H1 (cell line): ENCODE measurements around the gene CNNM1. TPM values are rescaled to one million over a fixed set of nuclear protein-coding genes. Genes with fewer than 3 reads are reported as not detected.

Source experiments
- CTCF ChIA-PET: fragments of 300-600 bp; sonication (Branson Sonifier 250); formaldehyde crosslinking; loops from one replicate; lab custom pipeline; 2021; ENCODE audit not compliant: partially characterized antibody; lab: Charles Lee
- POLR2A ChIA-PET: fragments of 300-600 bp; sonication (Branson Sonifier 250); formaldehyde crosslinking; loops from one replicate; lab custom pipeline; 2021; ENCODE audit warnings: inconsistent platforms; ENCODE audit not compliant: partially characterized antibody; lab: Charles Lee
- DNase-seq, 2 experiments: peaks; one replicate each; pipeline versions ENCODE4 v3.0.0 to v3.0.0-alpha.2; 2010 to 2022; ENCODE audit warnings: low spot score in 2 of 2, low read depth in 1 of 2, mixed read lengths in 1 of 2
- FAIRE-seq: peaks from 2 replicates; lab custom pipeline; 2011; peaks lifted over from hg19 to GRCh38; lab: Jason Lieb, UNC
- H2AFZ ChIP-seq: 2 replicates; pipeline ENCODE4 v1.8.1; 2012; ENCODE audit warnings: low read length, inconsistent platforms
- H2AK5ac ChIP-seq: 2 replicates; pipeline ENCODE4 v1.6.1; 2013; ENCODE audit warnings: low read depth, low read length
- H2BK120ac ChIP-seq: replicated peaks from 2 replicates; pipeline ENCODE3; 2013; ENCODE audit warnings: low read depth, low read length, inconsistent platforms
- H2BK12ac ChIP-seq: 2 replicates; pipeline ENCODE4 v1.6.1; 2013; ENCODE audit warnings: low read depth, low read length
- H2BK15ac ChIP-seq: 2 replicates; pipeline ENCODE4 v1.6.1; 2013; ENCODE audit warnings: low read length
- H2BK20ac ChIP-seq: 2 replicates; pipeline ENCODE4 v1.6.1; 2013; ENCODE audit warnings: low read length
- H2BK5ac ChIP-seq: 2 replicates; pipeline ENCODE4 v1.6.1; 2013; ENCODE audit warnings: low read depth, low read length
- H3K14ac ChIP-seq: 2 replicates; pipeline ENCODE4 v1.6.1; 2013; ENCODE audit warnings: inconsistent platforms; ENCODE audit not compliant: insufficient read length
- H3K18ac ChIP-seq: 2 replicates; pipeline ENCODE4 v1.6.1; 2013; ENCODE audit warnings: low read length; ENCODE audit errors: extremely low read depth
- H3K23ac ChIP-seq: 2 replicates; pipeline ENCODE4 v1.6.1; 2013; ENCODE audit warnings: inconsistent platforms; ENCODE audit not compliant: insufficient read length
- H3K23me2 ChIP-seq: 2 replicates; pipeline ENCODE4 v1.6.1; 2013; ENCODE audit warnings: low read depth, low read length
- H3K27ac ChIP-seq: 2 replicates; pipeline ENCODE4 v1.6.1; 2011; ENCODE audit warnings: low read depth, low read length, inconsistent platforms
- H3K27me3 ChIP-seq, 4 experiments: replicated peaks in 1 of 4; 1 replicate in 1 of 4; 2 replicates in 3 of 4; pipeline versions ENCODE4 v1.6.1 to v1.8.1; 2011 to 2013; ENCODE audit warnings: low read length in 3 of 4, mild to moderate bottlenecking in 3 of 4, inconsistent platforms in 2 of 4, mixed read lengths in 2 of 4, moderate library complexity in 1 of 4; ENCODE audit not compliant: control insufficient read depth in 3 of 4, insufficient read depth in 3 of 4; ENCODE audit errors: extremely low read depth in 1 of 4
- H3K36me3 ChIP-seq, 4 experiments: 2 replicates each; pipeline versions ENCODE4 v1.6.1 to v1.8.1; 2011 to 2013; ENCODE audit warnings: mild to moderate bottlenecking in 4 of 4, low read length in 3 of 4, moderate library complexity in 2 of 4, control low read depth in 1 of 4, inconsistent platforms in 1 of 4; ENCODE audit not compliant: insufficient read depth in 4 of 4, control insufficient read depth in 2 of 4
- H3K4ac ChIP-seq: replicated peaks from 2 replicates; pipeline ENCODE3; 2013; ENCODE audit warnings: low read length, low read depth, mixed read lengths, inconsistent platforms; ENCODE audit not compliant: insufficient read length
- H3K4me1 ChIP-seq, 4 experiments: replicated peaks in 1 of 4; 1 replicate in 1 of 4; 2 replicates in 3 of 4; pipeline versions ENCODE4 v1.6.1 to v1.8.1; 2011 to 2013; ENCODE audit warnings: low read length in 3 of 4, inconsistent platforms in 2 of 4, mixed read lengths in 1 of 4; ENCODE audit not compliant: insufficient read depth in 4 of 4, control insufficient read depth in 3 of 4
- H3K4me2 ChIP-seq, 2 experiments: 2 replicates each; pipeline versions ENCODE4 v1.6.1 to v1.8.1; 2011 to 2013; ENCODE audit warnings: low read depth in 2 of 2, low read length in 2 of 2, control low read depth in 1 of 2, inconsistent platforms in 1 of 2, mild to moderate bottlenecking in 1 of 2; ENCODE audit not compliant: insufficient read depth in 1 of 2
- H3K4me3 ChIP-seq, 4 experiments: fragments of 200-600, 300-600 bp in 1 of 4; sonication (generic), shearing (Covaris generic), sonication (Bioruptor Twin) in 1 of 4; 2 replicates each; pipeline versions ENCODE4 v1.5.1 to v1.8.1; 2011 to 2016; ENCODE audit warnings: low read length in 4 of 4, low read depth in 3 of 4, control low read depth in 2 of 4, inconsistent platforms in 2 of 4, mild to moderate bottlenecking in 2 of 4, mixed read lengths in 1 of 4, moderate library complexity in 1 of 4; ENCODE audit not compliant: insufficient read depth in 2 of 4; ENCODE audit errors: extremely low read depth in 1 of 4
- H3K56ac ChIP-seq: replicated peaks from 2 replicates; pipeline ENCODE3; 2013; ENCODE audit warnings: low read depth, mild to moderate bottlenecking, mixed read lengths, low read length, inconsistent platforms; ENCODE audit not compliant: insufficient read length
- H3K79me1 ChIP-seq: 2 replicates; pipeline ENCODE4 v1.6.1; 2013; ENCODE audit warnings: low read depth, low read length, control low read depth
- H3K79me2 ChIP-seq, 2 experiments: 2 replicates each; pipeline versions ENCODE4 v1.6.1 to v1.8.1; 2012 to 2013; ENCODE audit warnings: low read length in 2 of 2, mild to moderate bottlenecking in 2 of 2, inconsistent platforms in 1 of 2; ENCODE audit not compliant: insufficient read depth in 2 of 2, control insufficient read depth in 1 of 2
- H3K9ac ChIP-seq, 4 experiments: replicated peaks in 1 of 4; 1 replicate in 1 of 4; 2 replicates in 3 of 4; pipeline versions ENCODE4 v1.6.1 to v1.8.1; 2011 to 2013; ENCODE audit warnings: low read depth in 3 of 4, low read length in 3 of 4, control low read depth in 2 of 4, mild to moderate bottlenecking in 2 of 4, moderate library complexity in 2 of 4, inconsistent platforms in 1 of 4; ENCODE audit errors: extremely low read depth in 1 of 4
- H3K9me3 ChIP-seq, 2 experiments: 2 replicates each; pipeline versions ENCODE4 v1.6.1 to v1.8.1; 2012 to 2013; ENCODE audit warnings: mild to moderate bottlenecking in 2 of 2, moderate library complexity in 2 of 2, control low read depth in 1 of 2, inconsistent platforms in 1 of 2, low read depth in 1 of 2, low read length in 1 of 2, mixed read lengths in 1 of 2; ENCODE audit not compliant: insufficient read depth in 2 of 2
- H4K20me1 ChIP-seq, 2 experiments: replicated peaks in 1 of 2; 2 replicates each; pipeline versions ENCODE3 to v1.8.1; 2011 to 2013; ENCODE audit warnings: inconsistent platforms in 2 of 2, low read length in 2 of 2, mild to moderate bottlenecking in 1 of 2; ENCODE audit not compliant: insufficient read depth in 2 of 2, control insufficient read depth in 1 of 2
- H4K5ac ChIP-seq: 2 replicates; pipeline ENCODE4 v1.6.1; 2013; ENCODE audit warnings: low read length, low read depth, mixed read lengths, inconsistent platforms; ENCODE audit not compliant: insufficient read length
- H4K8ac ChIP-seq: 2 replicates; pipeline ENCODE4 v1.8.0; 2013; ENCODE audit warnings: mild to moderate bottlenecking, moderate library complexity, low read length, inconsistent platforms; ENCODE audit not compliant: insufficient read depth; ENCODE audit errors: extremely low read depth
- H4K91ac ChIP-seq: replicated peaks from 2 replicates; pipeline ENCODE3; 2013; ENCODE audit warnings: low read length, mixed read lengths, inconsistent platforms; ENCODE audit not compliant: insufficient read length
- EGR1 ChIP-seq: IDR thresholded peaks from 2 replicates; pipeline ENCODE4 v1.6.1; 2011; ENCODE audit warnings: low read depth, low read length, borderline replicate concordance
- POLR2AphosphoS5 ChIP-seq: IDR thresholded peaks from 2 replicates; pipeline ENCODE4 v1.6.1; 2011; ENCODE audit warnings: low read depth, low read length
- SIN3A ChIP-seq, 2 experiments: IDR thresholded peaks in 1 of 2; conservative IDR thresholded peaks in 1 of 2; 2 replicates each; pipeline ENCODE4 v1.6.1; 2011 to 2012; ENCODE audit warnings: low read length in 2 of 2, improper control_type of control experiment in 1 of 2, low read depth in 1 of 2, mild to moderate bottlenecking in 1 of 2
- SP4 ChIP-seq: IDR thresholded peaks from 2 replicates; pipeline ENCODE4 v1.6.1; 2012; ENCODE audit warnings: low read length, inconsistent platforms
- SUZ12 ChIP-seq: fragments of 200-600 bp; sonication (generic); IDR thresholded peaks from 2 replicates; pipeline ENCODE4 v1.6.1; 2012; ENCODE audit warnings: mild to moderate bottlenecking, inconsistent platforms, low read length, moderate library complexity, mixed read lengths
- WGBS, 2 experiments: shearing (Covaris generic) in 1 of 2; methylation state at CpG; one replicate each; pipeline versions ENCODE4 v1.1.6 to v1.1.7; 2013 to 2015; ENCODE audit warnings: low lambda C conversion rate in 2 of 2, mixed read lengths in 2 of 2, inconsistent platforms in 1 of 2, low coverage in 1 of 2, missing lambda C conversion rate in 1 of 2; ENCODE audit not compliant: insufficient replicate concordance in 2 of 2, insufficient coverage in 1 of 2, insufficient read length in 1 of 2; ENCODE audit errors: extremely low coverage in 1 of 2, missing lambda C conversion rate in 1 of 2; 5-methylcytosine and 5-hydroxymethylcytosine counted together
- polyA plus RNA-seq, 7 experiments: library from polyadenylated mRNA; depleted of rRNA in 3 of 7; stranded (reverse) in 5 of 7; unstranded in 2 of 7; fragments of >200 nt in 5 of 7; fragments of 200-250 nt in 2 of 7; gene quantifications; 1 replicate in 5 of 7; 2 replicates in 1 of 7; 4 replicates in 1 of 7; pipeline versions ENCODE4 v1.2.1 to v1.2.3, GENCODE V29; 2011 to 2013; ENCODE audit warnings: missing spikeins in 2 of 7, mixed read lengths in 2 of 7
- total RNA-seq: library from RNA; stranded (reverse); fragmentation: NEBNext Ultra II Directional; extraction: Animal tissue kit (Norgen Biotek cat#: 25700); gene quantifications from 2 replicates; pipeline ENCODE4 v1.2.1, GENCODE V29; 2021

CNNM1 gene
- total and polyA plus RNA-seq, 2 of the 8 experiments (the other 6 are each of a cell fraction or from before 2014, with no cell fraction given): 0.74 to 0.92 TPM

- Histone ChIP-seq H3K9me3 (no peaks in the 10 kb centered on the region), H2BK12ac (no peak overlapping the region), H2BK15ac (no peak overlapping the region), H3K4me3 (no peak overlapping the region), H3K23me2 (no peaks in the 10 kb centered on the region), H3K79me2 (peaks cover 0 to 13% of the 10 kb centered on the region in 2 experiments; a peak in 1 of 4 replicates), H3K56ac (no peak overlapping the region), H2AK5ac (no peak overlapping the region), H4K20me1 (peaks cover 3% of the 10 kb centered on the region in 2 experiments), H2BK20ac (no peak overlapping the region), H3K4ac (no peak overlapping the region), H4K8ac (no peak overlapping the region), H3K14ac (no peak overlapping the region), H4K91ac (no peak overlapping the region), H2AFZ (no peak overlapping the region), H3K9ac (no peak overlapping the region), H3K4me2 (no peak overlapping the region), H3K27ac (no peak overlapping the region), H3K23ac (no peak overlapping the region), H3K18ac (no peak overlapping the region), H2BK120ac (no peak overlapping the region), H4K5ac (no peak overlapping the region), H3K27me3 (no peaks in the 10 kb centered on the region), H3K79me1 (no peaks in the 10 kb centered on the region; the same call in 1 of the 2 replicates), H3K36me3 (peaks cover 3 to 20% (median 11%) of the 10 kb centered on the region in 4 experiments; a peak in 6 of 8 replicates), H3K4me1 (no peaks in the 10 kb centered on the region), H2BK5ac (no peak overlapping the region)
- ChIA-PET POLR2A (interaction anchor here (0.6 to 3.9 kb wide), 4 partner anchors 9 to 37 kb away, joined by 3 to 17 read pairs (median 3); partner anchors contain the start of gene GOT1), CTCF (interaction anchor here (0.9 to 2.3 kb wide), 5 partner anchors 10 to 65 kb away, joined by 3 to 6 read pairs (median 3); partner anchors contain the start of gene GOT1)
- TF ChIP-seq SP4 (no peak), SUZ12 (no peak), SIN3A (conservative IDR thresholded peaks at IDR 0.05 in 1 of 2, IDR thresholded peaks at IDR 0.05 in 1 of 2; ENCODE audit: low read depth in 1 of 2, low read length in 2 of 2) (no peak), POLR2AphosphoS5 (no peak), EGR1 (no peak)
- 95% methylated on average over 2 of the region's 2 CpGs; no CpG with 5 or more reads in 1 of the 2 experiments for WGBS, 2 experiments
- DNase-seq (no peak), FAIRE-seq (no peak)
These were observed 90.5 kb downstream of the CNNM1 start for GRCh38 chr10:99419688-99420087.
